ENCODE results near the gene BTBD9. TPM values are rescaled to one million over a fixed set of nuclear protein-coding genes. Genes with fewer than 3 reads are reported as not detected.

Gene BTBD9
- total and polyA plus RNA-seq, 2 donors (not counting 3 experiments of a cell fraction or from before 2014, with no cell fraction given), result 4.9 to 15.0 TPM

DNA sequence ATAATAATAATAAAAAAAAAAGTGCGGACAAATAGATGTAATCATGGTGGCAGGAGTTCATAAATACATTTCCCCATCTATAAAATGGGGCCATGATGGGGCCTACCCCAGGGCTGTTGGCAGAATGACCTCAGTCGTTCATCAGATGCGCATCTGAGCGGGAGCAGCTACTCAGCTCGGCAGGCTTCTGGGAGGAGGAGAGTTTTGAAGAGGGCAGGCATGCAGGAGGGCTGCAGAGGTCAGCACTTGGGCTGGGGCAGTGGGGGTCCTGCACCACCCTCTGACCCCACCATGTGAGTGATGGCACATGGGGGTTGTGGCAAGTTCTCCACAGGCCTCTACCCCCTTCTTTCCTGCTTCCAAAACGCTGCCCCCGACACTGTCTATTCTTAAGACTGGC is 446.7 kb downstream of the BTBD9 start:
- Histone ChIP-seq H3K27ac (ENCODE audit: insufficient read depth, low read depth, low read length) (no peak overlapping the region), H3K4me2 (ENCODE audit: insufficient read depth, low read length) (no peak overlapping the region), H3K9ac (replicated peaks; ENCODE audit: extremely low read depth, insufficient read depth, low read length) (no peak overlapping the region), H2AFZ (ENCODE audit: low read depth, low read length) (no peak overlapping the region), H3K79me2 (ENCODE audit: control insufficient read depth, insufficient read depth, low read length) (no peaks in the 10 kb centered on the region), H3K27me3 (ENCODE audit: control insufficient read depth in 2 of 2, insufficient read depth in 2 of 2, low read length in 2 of 2) (no peaks in the 10 kb centered on the region), H3K36me3 (ENCODE audit: control insufficient read depth in 2 of 2, extremely low read depth in 1 of 2, insufficient read depth in 2 of 2, low read length in 2 of 2) (no peaks in the 10 kb centered on the region), H3K4me1 (ENCODE audit: control insufficient read depth, extremely low read depth, insufficient read depth, low read length) (peaks cover 13% of the 10 kb centered on the region), H3K9me3 (replicated peaks; ENCODE audit: control insufficient read depth, insufficient read depth, low read length) (no peaks in the 10 kb centered on the region), H4K20me1 (replicated peaks; ENCODE audit: control insufficient read depth, extremely low read depth, insufficient read depth, low read length) (no peaks in the 10 kb centered on the region), H3K4me3 (replicated peaks in 1 of 3; ENCODE audit: insufficient read depth in 1 of 3, low read depth in 1 of 3, low read length in 3 of 3) (no peak overlapping the region), H3K9me1 (replicated peaks; ENCODE audit: control insufficient read depth, extremely low read depth, insufficient read depth, low read length) (no peaks in the 10 kb centered on the region)
- dilution Hi-C loops (cut with MboI; ENCODE audit: extremely low pct_ligation_motif_present, low sequenced_read_pairs), result no loop called here
- POLR2A ChIA-PET, result no interaction called here
- DNase-seq (ENCODE audit: low read depth, low spot score) (no peak), FAIRE-seq (no peak)
- CTCF ChIA-PET, result interaction anchor here (1.2 to 3.4 kb wide), 2 partner anchors 17 to 301 kb away, joined by 3 to 11 read pairs; no protein-coding TSS in a partner anchor
- TF ChIP-seq EZH2 (IDR thresholded peaks at IDR 0.05; ENCODE audit: borderline replicate concordance, low read depth, low read length, severe bottlenecking) (no peak), GATA2 (IDR thresholded peaks at IDR 0.05; ENCODE audit: insufficient read depth, insufficient read length, low read depth, low read length) (no peak), FOS (IDR thresholded peaks at IDR 0.05; ENCODE audit: borderline replicate concordance, insufficient read depth, low read length) (no peak), JUN (IDR thresholded peaks at IDR 0.05; ENCODE audit: borderline replicate concordance, insufficient read depth, insufficient read length, low read depth) (no peak), POLR2A (IDR thresholded peaks at IDR 0.05; ENCODE audit: low read depth, low read length) (no peak), POLR2AphosphoS5 (IDR thresholded peaks at IDR 0.05; ENCODE audit: insufficient read depth, low read depth, low read length) (no peak), MYC (IDR thresholded peaks at IDR 0.05; ENCODE audit: low read depth, low read length) (no peak)
- TF ChIP-seq, protein P1, sequence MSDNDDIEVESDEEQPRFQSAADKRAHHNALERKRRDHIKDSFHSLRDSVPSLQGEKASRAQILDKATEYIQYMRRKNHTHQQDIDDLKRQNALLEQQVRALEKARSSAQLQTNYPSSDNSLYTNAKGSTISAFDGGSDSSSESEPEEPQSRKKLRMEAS (IDR thresholded peaks at IDR 0.05; ENCODE audit: insufficient read depth, insufficient read length), result no peak
- TF ChIP-seq, protein P2, sequence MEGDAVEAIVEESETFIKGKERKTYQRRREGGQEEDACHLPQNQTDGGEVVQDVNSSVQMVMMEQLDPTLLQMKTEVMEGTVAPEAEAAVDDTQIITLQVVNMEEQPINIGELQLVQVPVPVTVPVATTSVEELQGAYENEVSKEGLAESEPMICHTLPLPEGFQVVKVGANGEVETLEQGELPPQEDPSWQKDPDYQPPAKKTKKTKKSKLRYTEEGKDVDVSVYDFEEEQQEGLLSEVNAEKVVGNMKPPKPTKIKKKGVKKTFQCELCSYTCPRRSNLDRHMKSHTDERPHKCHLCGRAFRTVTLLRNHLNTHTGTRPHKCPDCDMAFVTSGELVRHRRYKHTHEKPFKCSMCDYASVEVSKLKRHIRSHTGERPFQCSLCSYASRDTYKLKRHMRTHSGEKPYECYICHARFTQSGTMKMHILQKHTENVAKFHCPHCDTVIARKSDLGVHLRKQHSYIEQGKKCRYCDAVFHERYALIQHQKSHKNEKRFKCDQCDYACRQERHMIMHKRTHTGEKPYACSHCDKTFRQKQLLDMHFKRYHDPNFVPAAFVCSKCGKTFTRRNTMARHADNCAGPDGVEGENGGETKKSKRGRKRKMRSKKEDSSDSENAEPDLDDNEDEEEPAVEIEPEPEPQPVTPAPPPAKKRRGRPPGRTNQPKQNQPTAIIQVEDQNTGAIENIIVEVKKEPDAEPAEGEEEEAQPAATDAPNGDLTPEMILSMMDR (IDR thresholded peaks at IDR 0.05; ENCODE audit: extremely low read depth in 1 of 2, insufficient read depth in 1 of 2, low read depth in 1 of 2, low read length in 2 of 2), result no peak
- intact Hi-C loops (cut with micrococcal nuclease), result loop anchor here (2.0 to 10.0 kb wide), 3 partner anchors 38 to 482 kb away; no protein-coding TSS in a partner anchor
- no TSS peak for BruUV-seq (replicated peaks)

All from endothelial cell of umbilical vein (primary cell).